Activated naive CD4-positive, alpha-beta T cell treated with anti-CD3 and anti-CD28 coated beads, Interleukin-2, amount 50 U/mL, for 24 hours (primary cell): ENCODE data around the gene VPS26B.

Experiments used
- H3K27ac Mint-ChIP-seq: one replicate; pipeline ENCODE4 v1.8.0; 2021; ENCODE audit warnings: mild to moderate bottlenecking, mixed read lengths
- H3K27me3 Mint-ChIP-seq: one replicate; pipeline ENCODE4 v1.8.0; 2021; ENCODE audit warnings: mixed read lengths
- H3K36me3 Mint-ChIP-seq: one replicate; pipeline ENCODE4 v1.8.0; 2021; ENCODE audit warnings: mixed read lengths
- H3K4me1 Mint-ChIP-seq: one replicate; pipeline ENCODE4 v1.8.0; 2021; ENCODE audit warnings: mixed read lengths
- H3K4me3 Mint-ChIP-seq: one replicate; pipeline ENCODE4 v1.8.0; 2021; ENCODE audit warnings: mild to moderate bottlenecking, mixed read lengths
- H3K9me3 Mint-ChIP-seq: one replicate; pipeline ENCODE4 v1.8.0; 2021; ENCODE audit warnings: mixed read lengths

Gene VPS26B

DNA sequence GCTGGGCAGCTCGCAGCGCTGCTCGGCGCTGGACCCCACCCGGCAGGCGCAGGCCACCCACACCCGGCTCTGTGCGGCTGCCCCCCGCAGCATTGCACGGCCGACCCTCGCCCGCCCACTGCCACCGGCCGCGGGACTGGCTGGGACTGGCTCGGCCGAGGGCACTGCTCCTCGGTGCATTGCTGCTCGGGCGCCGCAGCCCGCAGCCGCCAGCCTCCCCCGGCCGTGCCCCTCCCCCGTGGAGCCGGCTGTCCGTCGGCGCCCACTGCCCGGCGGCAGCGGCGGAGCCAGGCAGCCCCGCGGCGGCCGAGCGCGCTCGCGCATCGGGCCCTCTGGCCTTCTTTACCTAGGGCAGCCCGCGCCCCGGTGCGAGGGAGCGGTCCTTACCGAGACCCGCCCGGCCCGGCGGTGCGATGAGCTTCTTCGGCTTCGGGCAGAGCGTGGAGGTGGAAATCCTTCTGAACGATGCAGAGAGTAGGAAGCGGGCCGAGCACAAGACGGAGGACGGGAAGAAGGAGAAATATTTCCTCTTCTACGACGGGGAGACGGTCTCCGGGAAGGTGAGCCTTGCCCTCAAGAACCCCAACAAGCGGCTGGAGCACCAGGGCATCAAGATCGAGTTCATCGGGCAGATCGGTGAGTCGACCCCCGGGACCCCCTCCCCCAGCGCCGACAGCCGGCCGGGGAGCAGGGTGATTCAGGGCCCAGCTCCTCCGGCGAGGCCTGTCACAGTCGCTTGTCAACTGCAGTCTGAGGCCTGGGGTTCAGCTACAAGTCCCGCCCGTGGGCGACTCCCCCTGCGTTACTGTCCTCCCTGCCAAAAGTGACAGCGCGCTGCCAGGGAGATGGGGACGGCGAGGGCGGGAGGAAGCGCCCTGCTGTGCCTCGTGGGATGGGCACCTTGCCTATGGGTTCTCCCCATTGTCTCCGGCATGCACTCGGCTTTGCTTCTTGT lies 516 bp downstream of the VPS26B start:
- H3K27ac Mint-ChIP-seq, result peak overlapping the region; percentile 94
- peaks cover 7% of the 10 kb centered on the region for H3K36me3 Mint-ChIP-seq
- no peaks in the 10 kb centered on the region for H3K9me3 Mint-ChIP-seq
- H3K4me1 Mint-ChIP-seq, result peaks cover 74% of the 10 kb centered on the region
- H3K4me3 Mint-ChIP-seq, result peak overlapping the region; percentile 93
- no peaks in the 10 kb centered on the region for H3K27me3 Mint-ChIP-seq

DNA sequence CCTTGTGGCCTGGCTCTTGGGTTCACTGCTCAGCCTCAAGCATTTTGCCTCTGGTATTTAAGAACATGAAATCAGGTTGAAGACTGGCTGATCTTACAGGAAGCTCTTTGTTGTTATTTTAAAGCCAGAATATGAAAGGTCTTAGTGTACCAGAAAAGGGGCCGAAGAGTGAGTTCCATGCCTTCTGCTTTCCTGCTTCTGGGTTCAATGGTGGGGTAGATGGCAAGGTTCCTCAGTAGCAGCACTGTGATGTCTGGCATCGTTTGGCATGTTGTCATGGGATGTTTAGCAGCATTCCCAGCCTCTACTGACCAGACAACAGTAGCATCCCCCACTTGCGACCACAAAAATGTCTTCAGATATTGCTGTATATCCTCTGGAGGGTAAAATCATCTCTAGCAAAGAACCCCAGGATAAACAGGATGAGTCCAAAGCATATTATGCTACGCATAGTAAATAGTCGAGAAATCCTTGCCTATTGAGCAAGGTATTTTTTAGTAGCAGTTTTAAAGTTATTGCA lies 2.4 kb downstream of the VPS26B start:
- no peaks in the 10 kb centered on the region for H3K27me3 Mint-ChIP-seq
- H3K9me3 Mint-ChIP-seq, result no peaks in the 10 kb centered on the region
- peaks cover 3% of the 10 kb centered on the region for H3K36me3 Mint-ChIP-seq
- peak overlapping the region; percentile 49 for H3K4me3 Mint-ChIP-seq
- no peak overlapping the region for H3K27ac Mint-ChIP-seq
- H3K4me1 Mint-ChIP-seq, result peaks cover 78% of the 10 kb centered on the region

DNA sequence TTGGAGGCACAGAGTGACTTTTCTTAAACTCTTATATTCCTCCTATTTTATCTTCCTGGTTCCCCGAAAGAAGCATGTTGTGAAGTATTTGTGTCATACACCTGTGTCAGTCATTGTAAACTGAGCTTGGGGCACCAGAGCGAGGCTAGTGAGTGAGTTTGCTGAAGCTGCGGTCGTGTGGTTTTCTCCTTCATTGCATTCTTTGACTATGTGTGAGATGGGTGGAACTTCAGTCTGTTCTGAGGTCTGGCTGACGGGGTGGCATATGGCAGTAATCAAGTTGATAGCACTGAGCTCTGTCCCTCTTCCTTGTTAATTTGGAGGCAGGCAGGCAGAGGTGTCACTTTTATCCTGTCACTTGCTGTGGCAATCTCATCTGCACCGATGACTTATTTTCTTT lies 4.2 kb downstream of the VPS26B start:
- Mint-ChIP-seq H3K4me1 (peaks cover 76% of the 10 kb centered on the region), H3K27ac (no peak overlapping the region), H3K4me3 (no peak overlapping the region), H3K27me3 (no peaks in the 10 kb centered on the region), H3K36me3 (peaks cover 3% of the 10 kb centered on the region), H3K9me3 (no peaks in the 10 kb centered on the region)

DNA sequence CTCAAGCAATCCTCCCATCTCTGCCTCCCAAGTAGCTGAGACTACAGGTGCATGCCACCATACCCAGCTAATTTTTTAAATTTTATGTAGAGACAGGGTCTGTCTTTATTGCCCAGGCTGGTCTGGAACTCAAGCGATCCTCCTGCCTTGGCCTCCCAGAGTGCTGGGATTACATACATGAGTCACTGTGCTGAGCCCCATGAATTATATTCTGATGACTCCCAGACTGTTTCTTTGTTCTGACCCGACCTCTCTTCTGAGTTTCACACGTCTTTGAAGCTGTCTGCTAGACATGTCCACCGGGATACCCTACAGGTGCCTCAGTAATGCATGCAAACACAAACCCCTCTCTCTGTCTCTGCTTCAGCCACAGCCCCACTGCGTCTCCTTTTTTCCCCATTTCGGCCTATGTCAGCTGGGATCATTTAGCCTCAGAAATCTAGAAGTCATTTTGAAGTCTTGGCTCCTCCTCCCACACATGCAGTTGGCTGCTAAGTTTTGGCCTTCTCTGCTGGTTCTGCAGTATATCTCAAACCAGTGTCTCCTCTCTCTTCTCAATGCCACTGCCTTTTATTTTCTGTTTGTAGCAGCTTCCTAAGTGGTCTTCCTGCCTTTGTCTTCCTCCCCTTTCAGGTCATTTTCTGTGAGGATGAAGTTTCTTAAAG lies 4.8 kb downstream of the VPS26B start:
- H3K36me3 Mint-ChIP-seq, result peaks cover 3% of the 10 kb centered on the region
- peak overlapping the region; percentile 47 for H3K4me3 Mint-ChIP-seq
- no peaks in the 10 kb centered on the region for H3K9me3 Mint-ChIP-seq
- no peaks in the 10 kb centered on the region for H3K27me3 Mint-ChIP-seq
- H3K27ac Mint-ChIP-seq, result no peak overlapping the region
- peaks cover 76% of the 10 kb centered on the region for H3K4me1 Mint-ChIP-seq

DNA sequence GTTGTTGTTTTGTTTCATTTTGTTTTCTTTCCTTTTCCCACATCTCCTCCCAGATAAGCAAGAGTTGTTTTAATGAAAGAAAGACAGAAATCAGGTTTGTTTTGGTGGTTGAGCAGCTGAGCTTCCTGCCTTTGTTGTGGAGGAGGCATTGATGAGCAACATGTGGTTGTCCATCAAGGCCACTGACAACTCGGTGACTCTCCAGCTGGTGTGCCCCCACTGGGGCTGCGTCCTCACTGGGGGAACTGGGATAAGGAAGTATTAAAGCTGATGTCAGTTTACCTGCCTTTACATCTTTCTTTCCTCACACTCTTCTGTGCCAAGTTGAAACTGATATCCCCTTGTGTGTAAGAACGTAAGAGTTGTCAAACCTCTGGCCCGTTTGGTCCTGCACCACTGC lies 5.9 kb downstream of the VPS26B start:
- Mint-ChIP-seq H3K4me3 (no peak overlapping the region), H3K27ac (peak overlapping the region; percentile 65), H3K27me3 (no peaks in the 10 kb centered on the region), H3K4me1 (peaks cover 73% of the 10 kb centered on the region), H3K36me3 (peaks cover 6% of the 10 kb centered on the region), H3K9me3 (no peaks in the 10 kb centered on the region)

DNA sequence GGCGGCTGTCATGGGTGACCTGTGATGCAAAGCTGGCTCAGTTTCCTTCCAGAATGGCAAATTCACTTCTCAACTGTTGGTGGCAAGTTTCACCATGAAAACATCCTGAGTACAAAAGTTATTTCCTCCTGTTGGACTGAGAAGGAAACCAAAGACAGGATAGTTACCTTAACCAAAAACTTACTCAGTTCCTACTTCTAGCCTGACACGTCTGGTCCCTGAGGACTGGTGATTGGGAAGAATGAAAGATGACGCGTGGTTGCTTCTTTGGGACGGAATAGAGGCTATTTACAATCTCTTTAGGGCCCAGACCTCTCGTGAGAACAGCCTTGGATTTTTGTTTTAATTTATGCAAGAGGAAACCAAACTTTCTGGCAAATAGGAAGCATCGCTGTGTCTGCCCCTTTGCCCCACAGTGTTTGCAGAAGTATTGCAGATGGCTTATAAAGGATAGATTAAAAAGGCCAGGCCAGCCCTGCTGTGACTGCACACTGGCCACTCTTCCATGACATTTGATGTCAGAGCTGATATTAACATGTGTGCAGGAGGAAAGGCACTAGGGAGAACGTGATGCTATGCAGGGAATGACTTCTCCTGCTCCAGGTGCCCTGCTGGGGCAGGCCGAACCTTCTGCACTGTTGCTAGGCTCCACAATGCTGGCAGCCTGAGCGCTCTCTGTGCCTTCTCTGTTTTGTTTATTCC lies 7.6 kb downstream of the VPS26B start:
- Mint-ChIP-seq H3K9me3 (no peaks in the 10 kb centered on the region), H3K36me3 (peaks cover 8% of the 10 kb centered on the region), H3K27ac (peak overlapping the region; percentile 51), H3K4me1 (peaks cover 56% of the 10 kb centered on the region), H3K4me3 (no peak overlapping the region), H3K27me3 (no peaks in the 10 kb centered on the region)

DNA sequence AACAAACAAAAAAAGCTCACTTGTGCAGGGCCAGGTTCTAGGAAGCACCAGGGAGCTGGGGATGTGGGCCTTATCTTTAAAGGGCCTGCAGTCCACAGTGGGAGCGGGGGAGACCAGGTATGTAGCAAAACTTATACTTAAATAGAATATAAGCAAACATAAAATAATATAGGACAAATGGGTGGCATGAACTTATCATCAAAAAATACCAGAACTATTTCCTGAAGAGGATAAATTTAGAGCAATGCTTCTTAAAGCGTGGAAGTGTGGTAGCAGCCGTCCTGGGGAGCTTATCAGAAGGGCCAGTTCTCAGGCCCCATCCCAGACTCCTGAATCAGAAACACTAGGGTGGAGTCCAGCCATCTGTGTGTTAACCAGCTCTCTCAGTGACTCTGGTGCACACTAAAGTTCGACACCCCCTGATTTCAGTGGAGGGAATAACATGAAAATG lies 9.3 kb downstream of the VPS26B start:
- no peaks in the 10 kb centered on the region for H3K27me3 Mint-ChIP-seq
- peaks cover 9% of the 10 kb centered on the region for H3K36me3 Mint-ChIP-seq
- peaks cover 39% of the 10 kb centered on the region for H3K4me1 Mint-ChIP-seq
- H3K4me3 Mint-ChIP-seq, result no peak overlapping the region
- no peaks in the 10 kb centered on the region for H3K9me3 Mint-ChIP-seq
- H3K27ac Mint-ChIP-seq, result no peak overlapping the region

DNA sequence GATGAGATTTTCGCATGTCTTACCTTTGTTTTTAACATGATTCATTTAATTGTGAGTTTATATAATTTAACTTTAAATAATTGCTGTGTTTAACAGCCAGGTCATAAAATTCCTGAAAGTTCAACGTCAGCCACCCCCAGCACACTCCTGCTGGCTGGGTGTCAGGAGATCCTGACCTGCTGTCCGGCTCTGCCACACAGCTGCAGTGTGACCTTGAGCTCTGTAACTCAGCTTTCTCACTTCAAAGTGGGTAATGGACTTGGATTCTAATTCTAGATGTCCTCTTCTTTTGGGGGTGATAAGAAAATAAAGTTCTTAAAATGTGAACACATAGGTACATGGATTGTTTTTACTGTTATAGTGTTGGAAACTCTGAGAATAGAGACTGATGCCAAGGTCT lies 10.9 kb downstream of the VPS26B start:
- Mint-ChIP-seq H3K9me3 (no peaks in the 10 kb centered on the region), H3K4me3 (no peak overlapping the region), H3K4me1 (peaks cover 23% of the 10 kb centered on the region), H3K27me3 (no peaks in the 10 kb centered on the region), H3K27ac (no peak overlapping the region), H3K36me3 (peaks cover 8% of the 10 kb centered on the region)

DNA sequence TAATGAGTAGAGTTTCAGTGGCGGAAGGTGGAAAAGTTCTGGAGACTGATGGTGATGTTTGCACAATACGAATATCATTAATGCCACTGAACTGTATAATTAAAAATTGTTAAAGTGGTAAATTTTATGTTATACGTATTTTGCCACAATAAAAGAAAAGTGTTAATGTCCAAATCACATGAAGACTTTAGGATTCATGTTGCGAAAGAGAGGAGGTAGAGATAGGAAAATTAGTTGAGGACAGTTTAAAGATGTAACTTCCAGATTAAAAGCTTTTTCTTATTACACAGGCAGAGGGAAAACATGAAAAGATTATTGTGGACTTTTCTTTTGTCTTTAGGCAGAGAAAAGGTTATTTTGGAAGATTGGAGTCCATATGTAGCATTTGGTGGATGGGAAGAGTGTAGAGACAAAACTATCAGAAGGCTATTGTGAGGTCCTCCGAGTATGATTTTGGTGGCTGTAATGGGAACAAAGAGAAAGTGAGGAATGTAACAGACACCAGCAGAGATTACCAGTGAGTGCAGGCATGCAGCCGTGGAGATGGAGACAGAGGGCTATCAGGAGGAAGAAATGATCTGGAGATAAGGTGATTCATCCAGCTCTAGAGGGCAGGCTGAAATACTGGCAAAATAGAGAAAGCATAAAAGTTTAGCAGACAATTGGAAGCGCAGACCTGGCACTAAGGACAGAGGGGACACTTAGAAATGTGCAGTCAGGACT lies 12.5 kb downstream of the VPS26B start:
- H3K9me3 Mint-ChIP-seq, result no peaks in the 10 kb centered on the region
- H3K27ac Mint-ChIP-seq, result no peak overlapping the region
- H3K4me3 Mint-ChIP-seq, result no peak overlapping the region
- H3K4me1 Mint-ChIP-seq, result peaks cover 11% of the 10 kb centered on the region
- H3K36me3 Mint-ChIP-seq, result peaks cover 10% of the 10 kb centered on the region
- H3K27me3 Mint-ChIP-seq, result no peaks in the 10 kb centered on the region

DNA sequence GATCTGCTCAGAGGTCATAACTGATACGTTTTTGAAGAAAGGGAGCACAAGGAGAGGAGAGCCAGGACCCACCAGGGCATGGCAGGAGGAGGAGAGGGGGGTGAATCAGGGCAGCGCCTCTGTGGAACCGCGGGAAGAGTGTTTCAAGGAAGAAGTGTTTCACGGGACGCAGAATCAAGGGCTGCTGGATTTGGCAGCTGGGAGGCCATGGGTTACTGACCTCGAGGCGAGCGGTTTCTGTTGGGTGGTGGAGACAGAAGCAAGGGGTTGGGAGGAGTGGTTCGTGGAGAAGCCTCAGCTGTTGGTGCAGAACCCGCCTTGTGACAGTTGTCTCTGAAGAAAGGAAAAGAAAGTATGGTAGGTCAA lies 13.1 kb downstream of the VPS26B start:
- Mint-ChIP-seq H3K36me3 (peaks cover 11% of the 10 kb centered on the region), H3K27ac (no peak overlapping the region), H3K9me3 (no peaks in the 10 kb centered on the region), H3K4me3 (no peak overlapping the region), H3K4me1 (peaks cover 5% of the 10 kb centered on the region), H3K27me3 (no peaks in the 10 kb centered on the region)

DNA sequence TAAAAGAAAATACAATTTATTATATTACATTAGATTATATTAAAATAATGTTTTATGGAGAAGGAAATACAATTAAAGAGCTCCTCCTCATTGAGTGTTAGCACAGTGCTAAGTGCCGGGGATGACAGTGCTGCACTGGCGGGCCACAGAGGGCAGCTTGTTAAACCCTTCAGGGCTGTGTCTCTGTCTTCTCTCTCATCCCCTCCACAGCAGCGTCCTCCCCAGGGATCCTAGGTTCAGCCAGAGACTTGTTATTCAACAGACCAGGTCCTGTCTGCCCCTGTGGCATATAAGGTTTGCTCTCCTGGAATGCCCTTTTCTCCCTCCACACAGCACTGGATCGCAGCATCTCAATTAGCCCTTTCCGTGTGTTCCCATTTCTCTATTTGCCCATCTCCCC lies 14.5 kb downstream of the VPS26B start:
- Mint-ChIP-seq H3K36me3 (peaks cover 11% of the 10 kb centered on the region), H3K27me3 (no peaks in the 10 kb centered on the region), H3K9me3 (no peaks in the 10 kb centered on the region), H3K4me3 (no peak overlapping the region), H3K4me1 (no peaks in the 10 kb centered on the region), H3K27ac (no peak overlapping the region)

DNA sequence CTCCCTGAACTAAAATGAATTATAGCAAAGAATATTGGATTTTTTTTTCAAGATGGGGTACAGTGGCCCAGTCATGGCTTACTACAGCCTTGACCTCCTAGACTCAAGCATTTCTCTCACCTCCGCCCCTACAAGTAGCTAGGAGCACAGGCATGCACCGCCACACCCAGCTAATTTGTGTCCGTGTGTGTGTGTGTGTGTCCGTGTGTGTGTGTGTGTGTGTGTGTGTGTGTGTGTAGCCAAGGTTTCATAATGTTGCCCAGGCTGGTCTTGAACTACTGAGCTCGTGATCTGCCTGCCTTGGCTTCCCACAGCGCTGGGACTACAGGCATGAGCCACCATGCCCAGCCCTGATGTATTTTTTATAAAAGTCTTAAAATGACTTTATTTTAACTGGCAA lies 16.1 kb downstream of the VPS26B start:
- Mint-ChIP-seq H3K4me3 (no peak overlapping the region), H3K36me3 (peaks cover 7% of the 10 kb centered on the region), H3K27me3 (no peaks in the 10 kb centered on the region), H3K27ac (no peak overlapping the region), H3K4me1 (no peaks in the 10 kb centered on the region), H3K9me3 (no peaks in the 10 kb centered on the region)

DNA sequence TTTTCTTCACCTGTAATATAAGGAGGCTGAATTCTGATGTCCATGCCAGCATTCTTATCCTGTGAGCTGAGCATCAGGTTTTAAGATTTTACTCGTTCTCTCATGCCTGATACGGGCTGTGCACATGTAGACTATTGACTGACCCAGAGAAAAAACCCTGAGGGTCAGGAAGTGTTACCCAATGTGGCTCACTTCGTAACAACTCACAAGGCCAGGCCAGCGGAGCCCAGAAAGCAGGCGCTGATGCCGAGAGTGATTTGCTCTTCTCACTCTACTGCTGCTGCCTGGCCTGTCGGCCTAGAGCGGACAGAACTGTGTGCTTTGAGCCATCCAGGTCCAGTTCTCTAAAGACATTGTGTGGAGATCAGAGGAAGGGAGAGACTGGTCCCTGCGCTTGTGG lies 17.9 kb downstream of the VPS26B start:
- Mint-ChIP-seq H3K9me3 (no peaks in the 10 kb centered on the region), H3K27me3 (no peaks in the 10 kb centered on the region), H3K4me3 (no peak overlapping the region), H3K4me1 (no peaks in the 10 kb centered on the region), H3K27ac (no peak overlapping the region), H3K36me3 (peaks cover 6% of the 10 kb centered on the region)

DNA sequence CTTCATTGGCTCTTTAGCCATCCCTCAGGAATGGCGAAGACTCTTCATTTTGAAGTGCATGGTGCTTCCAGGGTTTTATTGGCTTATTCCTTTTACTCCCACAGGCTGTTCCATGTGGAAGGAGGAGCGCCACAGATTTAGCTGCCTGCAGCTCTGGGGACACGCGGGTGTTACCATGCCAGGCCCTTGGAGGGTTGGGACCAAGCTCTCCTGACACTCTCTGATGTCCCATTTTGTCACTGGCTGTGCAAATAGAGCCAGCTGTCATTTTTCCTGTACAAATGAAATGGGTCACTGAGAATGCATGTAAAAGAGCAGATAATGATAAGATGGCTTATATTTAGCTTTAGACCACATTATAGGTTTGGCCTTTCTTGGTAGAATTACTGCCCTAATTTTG lies 19.4 kb downstream of the VPS26B start:
- no peak overlapping the region for H3K27ac Mint-ChIP-seq

DNA sequence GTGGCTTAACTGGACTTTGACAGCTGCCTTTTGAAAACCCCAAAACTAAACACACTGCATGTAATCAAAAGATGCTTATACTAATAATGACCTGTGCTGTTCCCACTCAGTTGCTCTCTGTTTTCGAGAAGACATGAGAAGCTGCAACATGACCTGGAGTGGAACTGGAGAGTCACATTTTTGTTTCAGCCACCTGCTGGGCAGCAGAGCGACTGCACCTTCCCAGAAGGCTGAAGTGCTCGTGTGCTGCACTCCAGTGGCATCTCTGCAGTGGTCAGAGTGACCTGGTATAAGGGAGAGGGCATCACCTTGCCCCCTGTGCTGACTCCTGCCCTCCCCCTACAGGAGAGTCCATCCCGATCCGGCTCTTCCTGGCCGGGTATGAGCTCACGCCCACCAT lies 20.1 kb downstream of the VPS26B start:
- no peaks in the 10 kb centered on the region for H3K27me3 Mint-ChIP-seq
- no peak overlapping the region for H3K4me3 Mint-ChIP-seq
- no peaks in the 10 kb centered on the region for H3K4me1 Mint-ChIP-seq
- no peak overlapping the region for H3K27ac Mint-ChIP-seq
- no peaks in the 10 kb centered on the region for H3K9me3 Mint-ChIP-seq
- H3K36me3 Mint-ChIP-seq, result peaks cover 5% of the 10 kb centered on the region

More for the DNA sequence above, 19.4 kb downstream of the VPS26B start:
- Mint-ChIP-seq H3K9me3 (no peaks in the 10 kb centered on the region), H3K4me1 (no peaks in the 10 kb centered on the region), H3K36me3 (peaks cover 7% of the 10 kb centered on the region), H3K27me3 (no peaks in the 10 kb centered on the region), H3K4me3 (no peak overlapping the region)
